Gastrocnemius medialis (tissue), 4 donors: ENCODE measurements around the gene CPS1.

Experiments
- POLR2A ChIP-seq, 2 donors: fragments of 450-650 bp; IDR thresholded peaks; one replicate each; pipeline ENCODE4 v1.6.1; 2017; ENCODE audit warnings: antibody characterized with exemption in 2 of 2, mild to moderate bottlenecking in 2 of 2, moderate library complexity in 2 of 2
- TF ChIP-seq, protein P1 (sequence below), 5 experiments: fragments of 450-650 bp in 3 of 5; fragments of 200-600 bp in 2 of 5; sonication (generic) in 2 of 5; IDR thresholded peaks in 4 of 5; conservative IDR thresholded peaks in 1 of 5; 1 replicate in 4 of 5; 2 replicates in 1 of 5; pipeline ENCODE4 v1.5.1; 2016 to 2019; ENCODE audit warnings: antibody characterized with exemption in 5 of 5, mild to moderate bottlenecking in 3 of 5, moderate library complexity in 3 of 5

DNA sequence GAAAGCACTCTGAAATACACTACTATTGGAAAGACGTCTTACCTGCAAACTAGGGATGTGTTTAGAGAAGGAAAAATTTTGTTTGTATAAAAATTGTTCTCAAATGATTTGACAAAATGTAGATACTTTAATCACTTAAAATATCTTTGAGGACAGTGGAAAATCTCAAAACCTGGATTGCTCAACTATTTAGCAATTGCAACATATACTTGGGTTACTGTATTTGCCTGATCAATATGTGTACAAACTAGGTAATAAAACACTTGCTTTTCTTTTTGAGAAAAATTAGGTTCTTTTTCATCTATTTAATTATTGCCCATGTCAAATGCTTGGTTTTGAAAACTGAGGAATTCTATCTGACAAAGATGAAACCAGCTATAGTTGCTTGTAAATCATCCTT is 60.9 kb downstream of the CPS1 start:
- TF ChIP-seq POLR2A (IDR thresholded peaks at IDR 0.05) = no peak
- TF ChIP-seq, protein P1, sequence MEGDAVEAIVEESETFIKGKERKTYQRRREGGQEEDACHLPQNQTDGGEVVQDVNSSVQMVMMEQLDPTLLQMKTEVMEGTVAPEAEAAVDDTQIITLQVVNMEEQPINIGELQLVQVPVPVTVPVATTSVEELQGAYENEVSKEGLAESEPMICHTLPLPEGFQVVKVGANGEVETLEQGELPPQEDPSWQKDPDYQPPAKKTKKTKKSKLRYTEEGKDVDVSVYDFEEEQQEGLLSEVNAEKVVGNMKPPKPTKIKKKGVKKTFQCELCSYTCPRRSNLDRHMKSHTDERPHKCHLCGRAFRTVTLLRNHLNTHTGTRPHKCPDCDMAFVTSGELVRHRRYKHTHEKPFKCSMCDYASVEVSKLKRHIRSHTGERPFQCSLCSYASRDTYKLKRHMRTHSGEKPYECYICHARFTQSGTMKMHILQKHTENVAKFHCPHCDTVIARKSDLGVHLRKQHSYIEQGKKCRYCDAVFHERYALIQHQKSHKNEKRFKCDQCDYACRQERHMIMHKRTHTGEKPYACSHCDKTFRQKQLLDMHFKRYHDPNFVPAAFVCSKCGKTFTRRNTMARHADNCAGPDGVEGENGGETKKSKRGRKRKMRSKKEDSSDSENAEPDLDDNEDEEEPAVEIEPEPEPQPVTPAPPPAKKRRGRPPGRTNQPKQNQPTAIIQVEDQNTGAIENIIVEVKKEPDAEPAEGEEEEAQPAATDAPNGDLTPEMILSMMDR (IDR thresholded peaks at IDR 0.05 in 4 of 5, conservative IDR thresholded peaks at IDR 0.05 in 1 of 5) = no peak
